GM19455 (cell line): ENCODE results near the gene MAPRE2.
"Not testable (repeated sequence)": the region's sequence is repeated elsewhere in the genome, so short reads cannot be mapped to it uniquely, and the experiment has no call there.

Experiments used
- ATAC-seq: cut with Tn5 transposase; IDR thresholded peaks from one replicate; pipeline ENCODE4 v1.9.1; 2021; ENCODE audit not compliant: unreplicated experiment

The MAPRE2 gene

GRCh38 chr18:35089382-35089781 lies 48.2 kb downstream of the MAPRE2 start:
- no peak for ATAC-seq

- no peak for ATAC-seq
Measured at GRCh38 chr18:35089891-35090550, 48.8 kb downstream of the MAPRE2 start.

GRCh38 chr18:35091841-35092240 lies 50.6 kb downstream of the MAPRE2 start:
- no peak for ATAC-seq

- ATAC-seq: peak; percentile 59
Measured at GRCh38 chr18:35095983-35096676, 54.9 kb downstream of the MAPRE2 start.

- ATAC-seq: no peak
Measured at GRCh38 chr18:35096677-35097011, 55.4 kb downstream of the MAPRE2 start.

- ATAC-seq: no peak
Measured at GRCh38 chr18:35097195-35097594, 56.0 kb downstream of the MAPRE2 start.

- no peak for ATAC-seq
Measured at GRCh38 chr18:35097763-35098162, 56.5 kb downstream of the MAPRE2 start.

GRCh38 chr18:35099911-35100310 lies 58.7 kb downstream of the MAPRE2 start:
- no peak for ATAC-seq

- ATAC-seq: no peak
Measured at GRCh38 chr18:35104391-35105051, 63.3 kb downstream of the MAPRE2 start.

GRCh38 chr18:35106013-35106844 lies 65.0 kb downstream of the MAPRE2 start:
- ATAC-seq: no peak

GRCh38 chr18:35106845-35107148 lies 65.6 kb downstream of the MAPRE2 start:
- ATAC-seq: no peak

- ATAC-seq: no peak
Measured at GRCh38 chr18:35107216-35107615, 66.0 kb downstream of the MAPRE2 start.

GRCh38 chr18:35108088-35108487 lies 66.9 kb downstream of the MAPRE2 start:
- ATAC-seq: not testable (repeated sequence)

- no peak for ATAC-seq
Measured at GRCh38 chr18:35110059-35110458, 68.8 kb downstream of the MAPRE2 start.

GRCh38 chr18:35110554-35111485 lies 69.6 kb downstream of the MAPRE2 start:
- ATAC-seq: no peak

GRCh38 chr18:35112696-35113095 lies 71.5 kb downstream of the MAPRE2 start:
- no peak for ATAC-seq

- no peak for ATAC-seq
Measured at GRCh38 chr18:35114305-35114704, 73.1 kb downstream of the MAPRE2 start.

- ATAC-seq: no peak
Measured at GRCh38 chr18:35116784-35117318, 75.6 kb downstream of the MAPRE2 start.

- no peak for ATAC-seq
Measured at GRCh38 chr18:35117372-35117771, 76.2 kb downstream of the MAPRE2 start.

- no peak for ATAC-seq
Measured at GRCh38 chr18:35117951-35118411, 76.8 kb downstream of the MAPRE2 start.
